HG03103 (cell line): ENCODE results near the gene UNC79.

Experiments used
- ATAC-seq: cut with Tn5 transposase; IDR thresholded peaks from one replicate; pipeline ENCODE4 v1.9.1; 2021; ENCODE audit warnings: low read depth; ENCODE audit not compliant: unreplicated experiment

The UNC79 gene

DNA sequence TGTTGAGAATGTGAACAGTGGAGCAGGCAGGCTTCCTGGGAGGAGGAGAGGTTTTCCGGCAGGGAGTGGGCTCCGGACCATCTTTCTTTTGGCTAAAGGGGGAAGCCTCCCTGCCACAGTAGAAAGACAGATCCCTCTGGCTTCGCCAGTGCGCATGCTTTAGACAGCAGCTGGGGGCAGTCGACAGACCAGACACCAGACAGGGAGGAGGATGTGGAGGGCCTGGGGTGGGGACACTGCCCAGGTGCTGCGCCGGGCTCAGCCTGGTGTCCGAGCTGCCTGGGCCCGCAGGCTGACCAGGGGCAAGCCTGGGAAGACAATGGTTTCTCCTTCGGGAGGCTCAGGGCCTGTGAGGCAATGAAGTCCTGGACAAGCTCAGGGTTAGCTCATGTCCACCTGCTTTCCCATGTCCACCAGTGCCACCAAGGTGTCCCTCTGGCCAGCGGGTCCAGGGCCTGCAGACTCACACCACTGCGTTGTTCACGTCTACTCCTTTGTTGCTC, 290.3 kb downstream of the UNC79 start:
- no peak for ATAC-seq

DNA sequence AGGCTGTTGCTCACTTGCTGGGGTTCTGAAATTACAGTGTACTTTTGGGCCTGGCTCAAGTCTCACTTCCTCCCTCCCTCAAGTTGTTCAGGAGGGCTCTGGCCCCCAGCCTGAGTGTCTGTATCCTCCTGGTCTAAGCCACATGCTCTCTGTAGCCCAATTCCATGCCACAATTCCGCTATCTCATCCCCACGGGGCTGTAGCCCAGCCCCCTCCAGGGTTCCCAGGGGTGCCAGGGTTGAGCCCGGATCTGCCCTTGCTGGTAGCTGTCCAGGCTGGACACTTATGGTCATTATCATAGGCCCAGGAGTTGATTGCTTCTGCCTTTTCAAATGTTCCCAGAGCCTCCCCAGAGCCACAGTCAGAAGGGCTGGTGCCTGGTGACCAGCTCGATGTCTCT, 292.3 kb downstream of the UNC79 start:
- no peak for ATAC-seq

GRCh38 chr14:93725002-93725582, 294.4 kb downstream of the UNC79 start:
- ATAC-seq, result no peak

GRCh38 chr14:93725993-93726392, 295.3 kb downstream of the UNC79 start:
- ATAC-seq, result no peak

- ATAC-seq, result no peak
Observed at GRCh38 chr14:93727039-93727740, 296.5 kb downstream of the UNC79 start.

GRCh38 chr14:93727917-93728650, 297.3 kb downstream of the UNC79 start:
- ATAC-seq, result no peak

DNA sequence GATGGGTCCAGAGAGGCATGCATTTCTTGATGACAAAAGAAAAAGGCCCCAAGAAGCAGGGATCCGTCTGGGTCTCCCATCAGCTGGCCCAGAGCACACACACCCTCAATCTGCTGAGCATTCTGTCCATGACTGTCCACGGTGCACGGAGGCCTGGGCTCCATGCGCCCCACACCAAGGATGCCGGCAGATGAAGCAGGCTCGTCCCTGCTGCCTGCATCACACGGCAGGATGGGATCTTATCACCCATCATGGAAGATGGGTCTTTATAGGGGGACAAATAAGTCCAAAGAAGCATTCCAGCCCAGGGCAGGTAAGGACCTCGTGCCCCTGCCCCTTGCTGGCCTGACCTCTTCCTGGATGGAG, 297.9 kb downstream of the UNC79 start:
- ATAC-seq, result no peak

GRCh38 chr14:93729993-93730392, 299.3 kb downstream of the UNC79 start:
- ATAC-seq, result no peak

DNA sequence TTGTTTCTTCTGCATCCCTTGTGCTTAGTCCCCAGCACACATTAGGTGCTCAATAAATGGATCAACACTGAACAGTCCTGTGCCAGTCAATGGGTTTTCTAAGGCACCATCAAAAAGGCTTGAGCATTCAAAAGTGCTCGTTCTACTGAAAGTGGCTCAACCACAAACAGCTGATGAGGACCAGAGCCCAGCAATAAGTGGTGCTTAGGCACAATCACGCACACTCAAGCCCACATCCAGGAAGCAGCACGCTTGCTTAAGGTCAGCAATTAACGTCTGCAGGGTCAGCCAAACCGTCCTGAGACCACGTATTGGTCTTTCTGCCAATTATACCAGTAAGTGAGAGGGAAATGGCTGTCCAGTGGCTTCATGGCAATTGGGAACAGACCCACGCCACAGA, 301.0 kb downstream of the UNC79 start:
- ATAC-seq, result no peak

DNA sequence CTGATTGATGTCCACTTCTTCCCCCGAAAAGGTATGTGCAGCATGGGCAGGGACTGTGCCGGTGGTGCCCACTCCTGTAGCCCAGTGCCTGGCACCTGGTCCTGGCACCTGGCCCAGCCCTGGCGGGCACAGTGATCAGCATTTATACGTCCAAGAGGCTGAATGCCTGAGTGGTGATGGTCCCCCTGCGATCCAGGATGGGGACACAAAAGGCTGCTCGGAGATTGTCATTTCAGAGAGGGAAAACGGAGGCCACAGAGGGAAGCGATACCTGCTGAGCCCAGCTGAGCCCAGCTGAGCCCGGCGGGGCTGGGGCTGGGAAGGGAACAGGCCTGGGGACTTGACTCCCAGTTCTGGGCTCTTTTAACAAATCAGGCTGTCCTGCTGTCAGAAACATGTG, 301.8 kb downstream of the UNC79 start:
- no peak for ATAC-seq

GRCh38 chr14:93733231-93733630, 302.5 kb downstream of the UNC79 start:
- no peak for ATAC-seq

GRCh38 chr14:93733631-93734030, 302.9 kb downstream of the UNC79 start:
- no peak for ATAC-seq

- ATAC-seq, result no peak
Observed at GRCh38 chr14:93734086-93734822, 303.5 kb downstream of the UNC79 start.

- ATAC-seq, result no peak
Observed at GRCh38 chr14:93735206-93735605, 304.5 kb downstream of the UNC79 start.

DNA sequence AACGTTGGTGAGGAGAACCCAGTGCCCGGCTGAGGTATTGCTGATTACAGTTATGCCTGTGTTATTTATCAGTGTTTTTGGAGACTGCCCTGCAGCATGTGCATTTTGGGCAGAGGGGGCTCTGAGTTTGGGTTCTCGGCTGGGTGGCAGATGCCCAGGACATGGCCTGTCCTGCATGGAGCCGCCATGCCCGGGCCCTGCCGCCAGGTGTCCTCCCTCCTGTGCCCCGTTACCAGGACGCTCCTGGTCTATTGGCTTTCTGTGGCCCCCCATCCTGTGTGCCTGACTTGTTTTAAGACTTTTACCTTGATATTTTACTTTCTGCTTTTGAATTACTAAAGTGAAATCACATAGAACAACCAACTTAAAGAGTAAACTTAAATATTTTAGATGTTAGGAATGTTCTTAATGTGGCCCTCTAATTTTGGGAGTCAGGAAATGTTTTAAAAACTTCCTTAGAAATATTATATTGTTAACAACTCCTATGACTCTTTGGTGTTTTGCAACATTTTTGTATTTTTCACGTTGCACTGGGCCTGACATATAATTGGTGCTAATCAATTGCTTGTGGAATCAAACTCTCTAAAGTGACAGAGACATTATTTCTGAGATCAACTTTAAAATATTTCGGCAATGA, 305.8 kb downstream of the UNC79 start:
- ATAC-seq, result no peak

- no peak for ATAC-seq
Observed at GRCh38 chr14:93737634-93738033, 306.9 kb downstream of the UNC79 start.

DNA sequence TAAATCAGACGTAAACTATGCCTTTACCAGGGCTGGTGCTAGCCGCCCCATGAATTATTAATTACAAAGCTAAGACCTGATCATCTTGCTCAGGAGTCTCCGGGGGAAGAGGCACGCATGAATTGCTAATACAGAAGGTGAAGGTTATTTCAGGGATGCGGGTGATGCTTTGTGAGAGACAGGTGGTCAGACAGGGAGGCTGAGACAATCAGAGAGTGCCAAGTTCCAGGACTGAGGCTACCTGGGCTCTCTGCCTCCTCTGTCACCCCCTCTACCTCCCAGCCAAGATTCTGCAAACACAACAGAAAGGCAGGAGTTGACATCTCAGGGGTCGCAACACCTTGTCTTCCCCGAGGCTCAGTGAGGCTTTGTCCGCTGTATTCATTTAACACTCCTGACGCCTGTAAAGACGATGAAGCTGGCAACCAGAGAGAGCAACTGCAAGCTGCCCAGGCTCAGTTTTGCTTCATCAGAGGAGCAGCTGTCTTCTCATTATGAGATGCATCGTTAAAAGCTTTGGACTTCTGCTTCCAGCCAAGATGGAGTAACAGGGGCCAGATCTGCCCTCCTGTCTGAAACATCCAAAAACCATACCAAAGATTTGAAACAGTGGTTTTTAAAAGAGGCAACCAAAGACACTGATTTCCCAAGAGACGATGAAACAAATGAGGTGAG, 311.0 kb downstream of the UNC79 start:
- no peak for ATAC-seq

DNA sequence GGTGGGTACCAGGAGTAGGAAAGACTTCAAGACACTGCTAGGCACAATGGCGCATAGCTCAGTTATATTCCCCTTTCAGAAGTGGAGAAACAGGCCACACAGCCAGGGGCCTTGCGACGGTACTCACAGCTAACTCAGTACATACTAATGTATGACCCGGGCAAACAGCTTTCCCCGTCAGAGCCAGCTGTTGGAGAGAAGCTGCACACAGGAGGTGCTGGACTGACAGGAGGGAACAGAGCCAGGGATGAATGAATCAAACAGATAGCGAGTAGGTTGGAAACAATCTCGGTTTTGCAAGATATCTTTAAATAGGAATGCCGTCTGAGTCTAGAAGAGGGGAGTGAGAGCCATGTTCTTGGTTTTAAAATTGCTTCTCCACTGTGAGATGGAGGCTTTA, 312.0 kb downstream of the UNC79 start:
- ATAC-seq, result no peak

GRCh38 chr14:93743270-93744060, 312.7 kb downstream of the UNC79 start:
- ATAC-seq, result no peak
